Suppressor macrophage treated with lipopolysaccharide for 4 hours (primary cell): Measurements from ENCODE around the gene DCAF17.
"Not testable (repeated sequence)": the region's sequence is repeated elsewhere in the genome, so short reads cannot be mapped to it uniquely, and the experiment has no call there.

Experiments
- DNase-seq: peaks from one replicate; pipeline ENCODE4 v3.0.0-alpha.2; 2020

The DCAF17 gene

DNA sequence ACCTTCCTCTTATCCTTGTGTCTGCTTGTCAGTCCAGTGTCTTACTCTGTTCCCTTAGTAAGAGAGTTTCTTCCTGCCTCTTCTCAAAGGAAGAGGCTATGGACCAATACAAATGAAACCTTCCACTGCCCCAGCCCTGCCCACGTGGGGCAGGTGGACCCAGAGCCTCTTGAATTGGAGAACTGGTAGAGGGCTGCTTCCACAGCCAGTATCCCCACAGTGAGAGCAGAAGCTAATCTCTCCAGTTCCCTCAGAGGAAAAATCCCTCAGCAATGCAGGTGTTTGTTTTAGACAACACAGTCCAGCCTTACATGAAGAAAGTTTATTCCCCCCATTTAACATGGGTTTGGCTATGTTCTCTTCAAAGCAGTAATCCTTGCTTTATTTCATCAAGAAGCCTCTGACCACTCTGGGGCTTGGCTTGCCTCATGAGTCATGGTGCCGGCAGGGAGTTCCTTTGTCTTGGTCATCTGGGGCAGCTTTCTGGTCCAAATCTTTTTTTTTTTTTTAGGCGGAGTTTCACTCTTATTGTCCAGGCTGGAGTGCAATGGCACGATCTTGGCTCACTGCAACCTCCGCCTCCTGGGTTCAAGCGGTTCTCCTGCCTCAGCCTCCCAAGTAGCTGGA, 81.8 kb downstream of the DCAF17 start:
- peak; percentile 44 for DNase-seq

DNA sequence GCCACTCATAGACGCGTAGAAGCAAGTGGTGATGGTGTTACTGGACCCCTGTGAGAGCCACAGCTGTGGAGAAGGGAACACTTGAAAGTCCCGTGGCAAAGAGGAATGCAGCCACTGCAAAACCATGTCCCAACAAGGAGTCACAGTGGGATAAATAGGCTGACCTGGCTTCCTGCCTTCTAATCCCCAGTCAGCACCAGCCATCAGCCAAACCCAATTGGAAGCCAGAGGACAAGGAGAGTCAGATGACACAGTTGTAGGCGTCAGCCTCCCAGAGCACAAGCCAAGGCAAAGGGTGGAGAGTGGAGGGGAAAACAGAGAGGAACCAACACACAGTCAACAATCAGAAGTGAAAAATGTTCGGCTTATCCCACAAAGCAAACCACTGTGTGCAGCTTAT, 82.8 kb downstream of the DCAF17 start:
- no peak for DNase-seq

DNA sequence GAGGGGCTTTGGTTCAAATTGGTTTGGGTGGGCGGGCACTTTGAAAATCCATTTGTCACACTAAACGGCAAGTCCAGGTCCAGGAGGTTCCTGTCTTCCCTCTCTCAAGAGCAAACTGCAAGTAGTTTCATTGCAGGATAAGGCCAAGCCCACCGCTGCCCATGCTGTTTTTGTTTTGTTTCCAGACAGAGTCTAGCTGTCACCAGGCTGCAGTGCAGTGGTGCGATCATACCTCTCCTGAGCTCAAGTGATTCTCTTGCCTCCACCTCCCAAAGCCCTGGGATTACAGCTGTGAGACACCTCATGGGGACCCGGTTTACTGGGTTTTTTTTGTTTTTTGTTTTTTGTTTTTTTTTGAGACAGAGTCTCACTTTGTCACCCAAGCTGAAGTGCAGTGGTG, 86.4 kb downstream of the DCAF17 start:
- DNase-seq, result no peak

DNA sequence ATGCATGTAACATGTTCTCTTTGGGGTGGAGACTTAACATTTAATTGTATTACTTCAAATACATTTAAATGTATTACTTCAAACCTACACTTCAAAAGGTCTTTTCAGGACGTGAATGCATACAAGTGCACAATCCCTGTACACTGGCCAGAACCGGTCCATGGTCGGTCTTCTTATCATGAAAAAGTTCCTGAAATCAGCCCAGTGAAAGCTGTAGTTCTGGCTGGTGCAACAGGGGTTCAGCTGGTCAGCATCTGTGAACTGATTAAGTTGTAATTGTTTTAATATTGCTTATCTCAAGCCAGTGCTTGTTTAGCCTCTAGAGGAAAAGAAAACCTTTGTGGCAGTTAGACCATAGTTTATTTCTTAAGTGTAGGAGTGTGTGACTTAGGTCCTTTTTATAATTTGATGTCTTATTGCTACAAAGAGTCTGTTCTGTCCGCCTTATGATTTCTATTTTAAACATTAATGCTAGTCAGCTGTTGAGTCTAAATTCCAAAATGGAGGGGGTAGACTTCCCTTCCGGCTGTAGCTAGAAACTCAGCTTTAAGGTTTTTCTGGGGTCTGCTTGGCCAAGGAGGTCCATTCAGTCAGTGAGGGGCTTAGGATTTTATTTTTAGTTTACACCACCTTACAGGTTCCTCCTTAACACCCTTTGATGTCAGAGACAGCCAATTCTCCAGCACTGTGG, 87.5 kb downstream of the DCAF17 start:
- no peak for DNase-seq

DNA sequence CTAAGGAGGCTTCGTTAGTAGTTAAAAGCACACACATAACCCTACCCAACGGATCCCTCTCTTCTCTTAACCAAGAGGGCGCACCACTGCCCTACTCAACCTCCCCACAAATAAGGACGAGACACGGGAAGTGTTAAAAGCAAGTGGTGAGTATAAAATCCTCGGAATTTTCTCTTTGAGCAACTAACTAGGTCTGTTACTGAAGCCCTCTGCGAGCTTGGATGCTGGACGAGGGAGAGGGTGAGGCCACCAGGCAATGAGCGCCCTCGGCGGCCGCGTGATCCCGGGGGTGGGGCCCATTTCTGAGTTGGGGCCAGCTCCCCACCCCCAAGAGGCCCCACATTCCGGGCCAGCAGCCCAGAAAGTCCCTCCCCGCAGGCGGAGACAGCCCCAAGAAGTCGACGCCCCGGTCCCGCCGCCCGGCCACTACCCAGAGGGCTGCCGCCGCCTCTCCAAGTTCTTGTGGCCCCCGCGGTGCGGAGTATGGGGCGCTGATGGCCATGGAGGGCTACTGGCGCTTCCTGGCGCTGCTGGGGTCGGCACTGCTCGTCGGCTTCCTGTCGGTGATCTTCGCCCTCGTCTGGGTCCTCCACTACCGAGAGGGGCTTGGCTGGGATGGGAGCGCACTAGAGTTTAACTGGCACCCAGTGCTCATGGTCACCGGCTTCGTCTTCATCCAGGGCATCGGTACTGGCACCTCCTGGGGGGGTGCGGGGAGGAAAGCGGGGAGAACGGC, 88.2 kb downstream of the DCAF17 start, which contains the start of gene CYBRD1:
Gene CYBRD1 (plus strand): TSS at position 423 of the 736 bp plus-strand sequence. CDS start 72 bp downstream, at position 495.
- peak; percentile 37 for DNase-seq

- DNase-seq, result no peak
These were observed 88.7 kb downstream of the DCAF17 start for GRCh38 chr2:171522788-171523087.

DNA sequence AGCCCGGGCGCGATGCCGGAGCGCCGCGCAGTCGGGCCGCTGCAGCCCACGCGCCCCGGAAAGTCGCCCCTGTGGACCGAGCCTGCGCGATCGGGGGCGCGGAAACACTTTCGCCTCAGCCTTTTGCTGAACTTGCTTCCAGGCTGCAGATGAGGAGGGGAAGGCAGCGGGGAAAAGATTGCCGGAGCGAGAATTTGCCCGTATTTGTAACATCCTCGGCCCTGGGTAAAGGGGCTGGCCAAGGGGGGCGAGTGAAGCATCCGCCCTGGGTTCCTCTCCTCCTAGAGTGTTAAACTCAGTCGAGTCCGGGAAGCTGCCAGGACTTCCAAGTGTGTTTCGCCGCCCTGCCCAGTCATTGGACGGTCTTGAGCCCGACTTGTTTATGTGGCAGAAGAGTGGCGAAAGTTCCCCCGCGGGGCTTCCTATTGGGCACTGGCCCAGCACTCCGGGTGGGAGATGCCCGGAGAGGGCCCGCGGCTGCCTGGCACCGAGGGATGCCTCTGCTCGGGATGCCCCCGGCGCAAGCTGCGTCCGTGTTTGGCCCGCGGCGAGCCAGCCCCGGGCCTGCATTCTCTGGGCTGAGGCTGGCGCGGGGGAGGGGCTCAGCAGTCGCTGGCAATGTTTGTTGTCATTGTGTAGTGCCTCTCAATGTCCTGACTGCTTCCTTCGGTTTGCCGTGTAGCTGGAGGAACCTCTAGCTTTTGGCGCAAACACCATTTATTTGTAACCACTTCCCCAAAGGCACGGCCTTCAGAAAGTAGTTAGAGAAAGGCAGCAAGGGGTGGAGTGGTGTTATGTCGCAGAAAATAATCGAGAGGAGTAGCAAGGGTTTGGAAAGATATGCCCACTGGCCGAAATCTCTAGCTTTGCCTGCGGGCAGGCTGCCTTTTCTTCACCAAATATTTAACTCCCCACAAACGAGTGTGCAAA, 89.3 kb downstream of the DCAF17 start:
- DNase-seq, result peak; percentile 67

DNA sequence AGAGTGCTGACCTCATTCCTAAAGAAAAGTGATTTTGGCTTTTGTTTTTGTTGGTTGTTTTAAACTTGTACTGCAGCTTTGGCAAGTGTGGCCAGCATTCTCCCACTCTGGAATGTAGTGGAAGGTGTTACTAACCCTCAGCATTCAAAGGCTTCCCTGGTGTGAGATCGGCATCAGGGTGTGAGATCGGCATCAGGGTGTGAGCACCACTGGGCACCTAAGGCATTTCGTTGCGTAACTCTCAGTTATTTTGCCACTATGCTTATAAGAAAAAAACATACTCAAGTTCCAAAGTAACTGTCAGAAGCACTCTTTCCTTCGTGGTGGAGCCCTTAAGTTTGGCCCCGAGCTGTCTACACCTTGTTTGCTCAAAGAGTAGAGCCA, 90.0 kb downstream of the DCAF17 start:
- peak; percentile 11 for DNase-seq

DNA sequence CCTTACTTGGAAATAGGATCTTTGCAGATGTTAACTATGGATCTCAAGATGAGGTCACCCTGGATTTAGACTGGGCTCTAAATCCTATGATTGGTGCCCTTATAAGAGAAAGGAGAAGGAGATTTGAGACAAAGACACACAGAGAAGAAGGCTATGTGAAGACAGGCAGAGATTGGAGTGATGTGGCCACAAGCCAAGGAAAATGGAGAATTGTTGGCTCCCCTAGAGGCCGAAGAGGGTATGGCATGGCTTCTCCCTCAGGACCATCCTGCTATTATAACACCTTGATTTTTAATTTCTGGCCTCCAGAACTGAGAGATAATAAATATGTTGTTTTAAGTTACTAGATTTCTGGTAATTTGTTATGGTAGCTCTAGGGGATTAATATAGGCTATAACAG, 95.9 kb downstream of the DCAF17 start:
- no peak for DNase-seq

DNA sequence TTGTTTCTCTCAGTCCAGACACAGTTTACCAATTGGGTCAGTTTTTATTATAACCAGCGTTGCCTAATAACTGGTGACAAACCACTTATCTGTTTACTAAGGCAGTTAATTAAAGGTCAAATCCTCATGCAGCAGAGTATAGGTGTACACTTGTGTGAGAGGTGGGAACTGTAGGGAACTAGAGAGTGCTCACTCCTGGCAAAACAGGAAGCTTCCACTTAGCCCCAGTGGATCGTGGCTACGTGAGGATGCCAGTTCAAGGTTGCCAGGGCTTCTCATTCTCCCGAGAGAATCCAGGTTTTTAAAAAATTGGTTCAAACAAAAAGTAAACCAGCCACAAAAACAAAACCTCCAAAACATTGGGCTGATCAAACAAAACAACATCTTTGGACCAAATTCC, 96.4 kb downstream of the DCAF17 start:
- DNase-seq, result no peak

GRCh38 chr2:171530859-171531258, 96.8 kb downstream of the DCAF17 start:
- DNase-seq, result not testable (repeated sequence)

DNA sequence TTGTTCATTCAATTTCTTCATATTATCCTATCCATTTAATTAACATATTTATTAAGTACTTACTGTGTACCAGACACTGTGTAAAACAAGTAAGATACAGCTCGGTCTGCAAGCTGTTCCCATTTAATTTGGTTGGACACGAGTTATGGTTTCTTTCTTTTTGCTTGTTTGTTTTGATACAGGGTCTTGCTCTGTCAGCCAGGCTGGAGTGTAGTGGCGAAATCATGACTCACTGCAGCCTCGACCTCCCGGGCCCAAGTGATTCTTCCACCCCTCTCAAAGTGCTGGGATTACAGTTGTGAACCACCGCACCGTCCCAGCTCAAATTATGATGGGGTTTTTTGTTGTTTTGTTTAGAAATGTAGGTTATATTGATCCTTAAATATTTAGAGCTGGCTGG, 97.3 kb downstream of the DCAF17 start:
- peak; percentile 40 for DNase-seq

DNA sequence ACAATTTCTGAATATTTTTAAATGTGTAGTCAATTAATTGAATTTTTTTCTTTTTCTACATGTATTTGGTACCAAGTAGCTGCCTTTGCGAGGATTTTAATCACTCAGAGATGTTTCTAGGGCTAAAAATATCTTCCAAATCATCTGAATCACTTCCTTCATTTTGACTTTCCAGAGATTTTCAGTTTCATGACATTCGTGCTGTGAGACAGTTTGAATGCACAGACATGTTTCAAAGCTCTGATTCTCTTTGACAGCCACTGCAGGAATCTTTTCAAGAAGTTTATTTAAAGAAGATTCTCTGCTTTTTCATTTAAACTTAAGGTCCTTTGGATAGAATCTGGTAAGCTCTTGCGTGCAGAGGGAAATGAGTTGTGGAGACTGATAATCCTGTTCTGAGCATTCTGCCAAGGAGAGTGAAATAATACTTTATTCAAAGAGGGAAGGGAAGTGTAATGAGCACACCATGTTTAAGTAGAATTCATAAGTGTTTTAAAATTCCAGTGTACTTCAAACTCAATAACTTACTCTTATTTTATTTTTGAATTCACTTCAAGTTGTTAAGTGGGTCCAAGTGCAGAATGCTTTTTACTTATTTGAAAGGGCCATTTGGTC, 97.9 kb downstream of the DCAF17 start:
- peak; percentile 42 for DNase-seq

GRCh38 chr2:171533331-171533730, 99.3 kb downstream of the DCAF17 start:
- no peak for DNase-seq
